HUES6 (cell line): Measurements from ENCODE around the gene TEPSIN.
A peak's percentile ranks its signal among the peaks of the same experiment; 100 is the strongest.

Experiments used
- H3K27ac ChIP-seq: 2 replicates; pipeline ENCODE4 v1.7.0; 2013; ENCODE audit warnings: low read depth, mild to moderate bottlenecking, low read length, inconsistent platforms
- H3K27me3 ChIP-seq: 2 replicates; pipeline ENCODE4 v1.6.1; 2013; ENCODE audit warnings: low read length; ENCODE audit not compliant: control insufficient read depth, insufficient read depth
- H3K36me3 ChIP-seq: 2 replicates; pipeline ENCODE4 v1.6.1; 2013; ENCODE audit warnings: low read length; ENCODE audit not compliant: control insufficient read depth, insufficient read depth
- H3K4me1 ChIP-seq: 2 replicates; pipeline ENCODE4 v1.6.1; 2013; ENCODE audit warnings: low read length; ENCODE audit not compliant: control insufficient read depth, insufficient read depth
- H3K4me3 ChIP-seq: 2 replicates; pipeline ENCODE4 v1.5.1; 2013; ENCODE audit warnings: low read depth, low read length
- H3K9ac ChIP-seq: one replicate; pipeline ENCODE4 v1.6.1; 2013; ENCODE audit warnings: mild to moderate bottlenecking, low read length
- H3K9me3 ChIP-seq: 2 replicates; pipeline ENCODE4 v1.6.1; 2013; ENCODE audit warnings: low read depth, low read length; ENCODE audit not compliant: control insufficient read depth, insufficient read depth

The TEPSIN gene

GRCh38 chr17:81202318-81202717, 36.5 kb downstream of the TEPSIN start:
- H3K9ac ChIP-seq, result no peak overlapping the region

GRCh38 chr17:81200695-81201580, 37.9 kb downstream of the TEPSIN start:
- Histone ChIP-seq H3K27ac (peak overlapping the region; percentile 11; the same call in 1 of the 2 replicates), H3K27me3 (no peaks in the 10 kb centered on the region), H3K4me1 (no peaks in the 10 kb centered on the region; the same call in 1 of the 2 replicates), H3K4me3 (no peak overlapping the region), H3K36me3 (peaks cover 46% of the 10 kb centered on the region), H3K9ac (no peak overlapping the region), H3K9me3 (no peaks in the 10 kb centered on the region)

More at GRCh38 chr17:81202318-81202717, 36.5 kb downstream of the TEPSIN start:
- Histone ChIP-seq H3K4me3 (no peak overlapping the region), H3K9me3 (no peaks in the 10 kb centered on the region), H3K27ac (no peak overlapping the region), H3K27me3 (no peaks in the 10 kb centered on the region), H3K36me3 (peaks cover 39% of the 10 kb centered on the region), H3K4me1 (no peaks in the 10 kb centered on the region; the same call in 1 of the 2 replicates)

GRCh38 chr17:81200201-81200600, 38.7 kb downstream of the TEPSIN start:
- Histone ChIP-seq H3K27ac (peak overlapping the region; percentile 11; the same call in 1 of the 2 replicates), H3K36me3 (peaks cover 53% of the 10 kb centered on the region), H3K9ac (no peak overlapping the region), H3K27me3 (no peaks in the 10 kb centered on the region), H3K4me1 (no peaks in the 10 kb centered on the region; the same call in 1 of the 2 replicates), H3K9me3 (no peaks in the 10 kb centered on the region), H3K4me3 (no peak overlapping the region)

GRCh38 chr17:81199482-81199830, 39.4 kb downstream of the TEPSIN start:
- H3K36me3 ChIP-seq, result peaks cover 59% of the 10 kb centered on the region
- H3K27me3 ChIP-seq, result no peaks in the 10 kb centered on the region
- no peak overlapping the region for H3K27ac ChIP-seq
- no peak overlapping the region for H3K9ac ChIP-seq
- H3K9me3 ChIP-seq, result no peaks in the 10 kb centered on the region
- no peaks in the 10 kb centered on the region; the same call in 1 of the 2 replicates for H3K4me1 ChIP-seq
- H3K4me3 ChIP-seq, result no peak overlapping the region

GRCh38 chr17:81198826-81199481, 39.9 kb downstream of the TEPSIN start:
- no peak overlapping the region for H3K4me3 ChIP-seq
- peaks cover 62% of the 10 kb centered on the region for H3K36me3 ChIP-seq
- no peak overlapping the region for H3K9ac ChIP-seq
- H3K27ac ChIP-seq, result no peak overlapping the region
- H3K4me1 ChIP-seq, result no peaks in the 10 kb centered on the region; the same call in 1 of the 2 replicates
- no peaks in the 10 kb centered on the region for H3K9me3 ChIP-seq
- no peaks in the 10 kb centered on the region for H3K27me3 ChIP-seq

- no peak overlapping the region for H3K27ac ChIP-seq
- H3K9ac ChIP-seq, result no peak overlapping the region
- no peaks in the 10 kb centered on the region for H3K27me3 ChIP-seq
- H3K4me3 ChIP-seq, result no peak overlapping the region
- H3K36me3 ChIP-seq, result peaks cover 58% of the 10 kb centered on the region
- no peaks in the 10 kb centered on the region; the same call in 1 of the 2 replicates for H3K4me1 ChIP-seq
- H3K9me3 ChIP-seq, result no peaks in the 10 kb centered on the region
Measured at GRCh38 chr17:81197831-81198490, 40.9 kb downstream of the TEPSIN start.

- H3K27me3 ChIP-seq, result no peaks in the 10 kb centered on the region
- peaks cover 58% of the 10 kb centered on the region for H3K36me3 ChIP-seq
- no peak overlapping the region for H3K9ac ChIP-seq
- no peak overlapping the region for H3K27ac ChIP-seq
- H3K9me3 ChIP-seq, result no peaks in the 10 kb centered on the region
- H3K4me3 ChIP-seq, result no peak overlapping the region
- H3K4me1 ChIP-seq, result no peaks in the 10 kb centered on the region; the same call in 1 of the 2 replicates
Measured at GRCh38 chr17:81197409-81197795, 41.5 kb downstream of the TEPSIN start.

- no peaks in the 10 kb centered on the region for H3K27me3 ChIP-seq
- no peak overlapping the region for H3K9ac ChIP-seq
- peaks cover 56% of the 10 kb centered on the region for H3K36me3 ChIP-seq
Measured at GRCh38 chr17:81196505-81197408, 42.1 kb downstream of the TEPSIN start.

GRCh38 chr17:81195941-81196495, 42.8 kb downstream of the TEPSIN start:
- Histone ChIP-seq H3K4me1 (no peaks in the 10 kb centered on the region; the same call in 1 of the 2 replicates), H3K4me3 (no peak overlapping the region), H3K36me3 (peaks cover 62% of the 10 kb centered on the region), H3K9me3 (no peaks in the 10 kb centered on the region), H3K27me3 (no peaks in the 10 kb centered on the region), H3K9ac (no peak overlapping the region), H3K27ac (no peak overlapping the region)

More at GRCh38 chr17:81196505-81197408, 42.1 kb downstream of the TEPSIN start:
- H3K4me1 ChIP-seq, result no peaks in the 10 kb centered on the region; the same call in 1 of the 2 replicates
- no peak overlapping the region for H3K4me3 ChIP-seq
- no peaks in the 10 kb centered on the region for H3K9me3 ChIP-seq
- H3K27ac ChIP-seq, result no peak overlapping the region
